WTC11 (cell line): ENCODE measurements around the gene SBF1.

Experiments used
- AFF4 ChIP-seq: sonication (generic); formaldehyde crosslinking; IDR thresholded peaks from 2 replicates; pipeline ENCODE4 v1.8.1; 2023; ENCODE audit warnings: mild to moderate bottlenecking, missing genetic modification reagents, borderline replicate concordance
- ATF2 ChIP-seq: sonication (generic); formaldehyde crosslinking; IDR thresholded peaks from 2 replicates; pipeline ENCODE4 v1.8.1; 2022; ENCODE audit warnings: low read depth, missing genetic modification reagents, borderline replicate concordance
- CTCF ChIP-seq: fragments of 200-600 bp; IDR thresholded peaks from 2 replicates; pipeline ENCODE4 v1.8.0; 2022; ENCODE audit warnings: antibody characterized with exemption
- E2F1 ChIP-seq: sonication (generic); formaldehyde crosslinking; IDR thresholded peaks from 2 replicates; pipeline ENCODE4 v1.8.0; 2022; ENCODE audit warnings: mild to moderate bottlenecking, missing genetic modification reagents
- FOXJ3 ChIP-seq: sonication (generic); formaldehyde crosslinking; IDR thresholded peaks from 2 replicates; pipeline ENCODE4 v1.9.0; 2021; ENCODE audit warnings: missing genetic modification reagents, mild to moderate bottlenecking, borderline replicate concordance
- JUN ChIP-seq: sonication (generic); formaldehyde crosslinking; IDR thresholded peaks from 2 replicates; pipeline ENCODE4 v1.8.0; 2023; ENCODE audit warnings: mild to moderate bottlenecking, missing genetic modification reagents
- NR3C1 ChIP-seq: sonication (generic); formaldehyde crosslinking; conservative IDR thresholded peaks from 2 replicates; pipeline ENCODE4 v1.8.1; 2023; ENCODE audit warnings: low read depth, mild to moderate bottlenecking, missing genetic modification reagents
- SP1 ChIP-seq: sonication (generic); formaldehyde crosslinking; conservative IDR thresholded peaks from 2 replicates; pipeline ENCODE4 v1.8.1; 2022; ENCODE audit warnings: missing genetic modification reagents
- ZNF121 ChIP-seq: sonication (generic); formaldehyde crosslinking; IDR thresholded peaks from 2 replicates; pipeline ENCODE4 v1.8.0; 2023; ENCODE audit warnings: missing genetic modification reagents
- ZNF281 ChIP-seq: sonication (generic); formaldehyde crosslinking; IDR thresholded peaks from 2 replicates; pipeline ENCODE4 v1.8.0; 2023; ENCODE audit warnings: mild to moderate bottlenecking, missing genetic modification reagents
- ZNF423 ChIP-seq: fragments of 250-450 bp; sonication (Bioruptor Pico); IDR thresholded peaks from 2 replicates; pipeline ENCODE4 v2.1.2; 2022; ENCODE audit warnings: mild to moderate bottlenecking, moderate library complexity

GRCh38 chr22:50406416-50407170, 68.2 kb downstream of the SBF1 start:
- TF ChIP-seq CTCF (no peak), E2F1 (CRISPR knock-in tag) (no peak), FOXJ3 (CRISPR knock-in tag) (no peak), JUN (CRISPR knock-in tag) (no peak), NR3C1 (CRISPR knock-in tag) (no peak), ATF2 (CRISPR knock-in tag) (no peak), ZNF423 (CRISPR knock-in tag) (no peak), SP1 (CRISPR knock-in tag) (no peak), ZNF281 (CRISPR knock-in tag) (no peak), ZNF121 (CRISPR knock-in tag) (no peak), AFF4 (CRISPR knock-in tag) (no peak)
